GM18505 (cell line): ENCODE measurements around the gene GTF2A1.

ENCODE experiments used
- ATAC-seq: cut with Tn5 transposase; IDR thresholded peaks from one replicate; pipeline ENCODE4 v1.9.1; 2021; ENCODE audit not compliant: unreplicated experiment
- POLR2A ChIP-seq: IDR thresholded peaks from 4 replicates; pipeline ENCODE4 v1.6.1; 2011; ENCODE audit warnings: borderline replicate concordance; ENCODE audit not compliant: insufficient read depth, insufficient read length; ENCODE audit errors: extremely low read depth

The GTF2A1 gene

DNA sequence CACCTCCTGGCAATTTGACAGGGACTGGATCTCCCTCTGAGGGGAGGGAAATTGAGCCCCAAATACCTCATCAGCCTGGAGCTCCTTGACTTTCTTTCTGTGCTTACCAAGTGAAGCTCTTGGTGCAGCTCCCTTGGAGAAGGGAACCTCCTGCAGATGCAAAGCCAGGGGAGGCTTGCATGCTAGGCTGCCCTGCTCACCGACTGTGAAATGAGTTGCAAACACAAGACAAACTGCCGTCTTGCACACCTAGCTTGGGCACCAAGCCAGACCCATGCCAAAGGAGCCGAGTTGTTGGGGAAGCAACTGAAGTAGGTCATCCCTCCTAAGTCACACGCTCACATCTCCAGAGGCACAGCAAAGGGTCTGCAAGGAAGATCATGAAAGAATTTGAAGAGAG is 95.2 kb downstream of the GTF2A1 start:
- no peak for ATAC-seq
- TF ChIP-seq POLR2A = no peak
